Retinal pigment epithelial cell (primary cell): ENCODE measurements around the gene AP3D1.
A peak's percentile ranks its signal among the peaks of the same experiment; 100 is the strongest.

Experiments used
- DNase-seq: peaks from one replicate; pipeline ENCODE4 v3.0.0-alpha.2; 2010; ENCODE audit warnings: low read depth
- H3K4me3 ChIP-seq: 2 replicates; pipeline ENCODE4 v1.5.1; 2011; ENCODE audit warnings: mild to moderate bottlenecking, low read length, control low read depth, moderate library complexity
- TF ChIP-seq, protein P1 (sequence below): conservative IDR thresholded peaks from 2 replicates; pipeline ENCODE4 v1.5.1; 2011; ENCODE audit warnings: low read depth, low read length, control low read depth, inconsistent platforms

The AP3D1 gene

DNA sequence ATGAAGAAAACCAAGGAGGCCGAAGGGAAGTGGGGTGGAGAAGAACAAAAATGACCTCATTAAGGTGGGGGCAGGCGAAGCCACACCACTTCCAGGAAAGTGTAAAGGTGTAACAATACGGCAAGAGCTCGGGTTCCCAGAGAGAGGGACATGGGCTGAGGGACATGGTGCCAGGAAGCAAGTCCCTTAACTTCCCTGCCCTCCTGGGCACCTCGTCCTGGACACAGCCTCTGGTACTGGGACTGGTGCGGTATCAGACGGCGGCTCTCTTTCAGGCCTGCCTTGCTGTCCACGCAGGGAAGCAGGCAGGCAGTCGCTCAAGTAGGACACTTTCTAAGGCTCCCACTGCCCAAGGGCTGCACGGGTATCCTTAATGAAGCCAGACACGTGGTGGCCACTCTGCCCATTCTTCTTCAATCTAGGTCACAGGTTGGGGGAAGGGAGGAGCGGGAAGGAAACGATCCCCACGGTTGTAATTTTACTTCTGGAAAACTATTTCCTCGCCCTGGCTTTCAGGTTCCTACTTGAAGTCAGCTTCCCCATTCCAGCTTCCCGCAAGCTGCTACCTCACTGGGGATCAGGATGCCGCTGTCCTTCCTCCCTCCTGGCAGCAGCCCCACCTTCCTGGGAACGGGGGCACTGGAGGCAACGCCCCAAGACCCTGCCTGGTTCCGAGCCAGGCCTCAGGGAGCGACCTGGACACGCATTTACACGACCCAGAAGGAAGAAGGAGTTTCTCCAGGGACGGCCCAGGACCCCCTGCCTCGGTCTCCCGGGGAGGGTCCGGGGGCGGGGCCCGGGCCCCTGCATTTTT lies 1.2 kb downstream of the AP3D1 start:
- H3K4me3 ChIP-seq = peak overlapping the region; percentile 92
- TF ChIP-seq, protein P1, sequence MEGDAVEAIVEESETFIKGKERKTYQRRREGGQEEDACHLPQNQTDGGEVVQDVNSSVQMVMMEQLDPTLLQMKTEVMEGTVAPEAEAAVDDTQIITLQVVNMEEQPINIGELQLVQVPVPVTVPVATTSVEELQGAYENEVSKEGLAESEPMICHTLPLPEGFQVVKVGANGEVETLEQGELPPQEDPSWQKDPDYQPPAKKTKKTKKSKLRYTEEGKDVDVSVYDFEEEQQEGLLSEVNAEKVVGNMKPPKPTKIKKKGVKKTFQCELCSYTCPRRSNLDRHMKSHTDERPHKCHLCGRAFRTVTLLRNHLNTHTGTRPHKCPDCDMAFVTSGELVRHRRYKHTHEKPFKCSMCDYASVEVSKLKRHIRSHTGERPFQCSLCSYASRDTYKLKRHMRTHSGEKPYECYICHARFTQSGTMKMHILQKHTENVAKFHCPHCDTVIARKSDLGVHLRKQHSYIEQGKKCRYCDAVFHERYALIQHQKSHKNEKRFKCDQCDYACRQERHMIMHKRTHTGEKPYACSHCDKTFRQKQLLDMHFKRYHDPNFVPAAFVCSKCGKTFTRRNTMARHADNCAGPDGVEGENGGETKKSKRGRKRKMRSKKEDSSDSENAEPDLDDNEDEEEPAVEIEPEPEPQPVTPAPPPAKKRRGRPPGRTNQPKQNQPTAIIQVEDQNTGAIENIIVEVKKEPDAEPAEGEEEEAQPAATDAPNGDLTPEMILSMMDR = no peak
- no peak for DNase-seq

DNA sequence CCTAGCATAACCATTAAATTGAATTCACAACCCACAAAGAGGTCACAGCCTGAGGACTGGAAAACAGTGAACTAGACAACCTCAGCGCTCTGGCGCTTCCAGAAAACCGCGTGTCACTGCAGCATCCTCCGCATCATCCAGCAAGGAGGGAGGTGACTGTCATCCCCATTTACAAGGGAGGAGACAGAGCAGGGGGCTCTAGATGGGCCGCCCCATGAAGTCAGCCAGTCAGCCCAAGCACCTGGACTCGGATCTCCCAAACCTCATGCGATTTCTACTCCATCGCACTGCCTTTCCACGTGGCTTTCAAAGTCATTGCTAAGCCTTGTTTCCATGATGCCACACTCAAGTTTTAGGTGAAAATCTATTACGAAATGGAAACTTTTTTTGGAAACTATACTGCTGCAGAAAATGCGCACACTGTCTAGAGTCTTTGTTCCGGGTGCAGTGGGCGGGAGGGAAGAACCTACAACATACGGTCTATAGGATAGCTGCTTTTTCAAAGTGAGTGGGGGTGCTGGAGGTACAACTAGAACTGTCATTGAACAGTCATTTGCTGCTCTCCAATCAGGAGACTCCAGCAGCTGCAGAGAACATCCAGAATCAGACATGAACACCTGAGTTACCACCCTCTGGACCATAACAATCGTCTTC lies 2.8 kb downstream of the AP3D1 start:
- TF ChIP-seq, protein P1 = no peak
- no peak overlapping the region for H3K4me3 ChIP-seq
- no peak for DNase-seq

DNA sequence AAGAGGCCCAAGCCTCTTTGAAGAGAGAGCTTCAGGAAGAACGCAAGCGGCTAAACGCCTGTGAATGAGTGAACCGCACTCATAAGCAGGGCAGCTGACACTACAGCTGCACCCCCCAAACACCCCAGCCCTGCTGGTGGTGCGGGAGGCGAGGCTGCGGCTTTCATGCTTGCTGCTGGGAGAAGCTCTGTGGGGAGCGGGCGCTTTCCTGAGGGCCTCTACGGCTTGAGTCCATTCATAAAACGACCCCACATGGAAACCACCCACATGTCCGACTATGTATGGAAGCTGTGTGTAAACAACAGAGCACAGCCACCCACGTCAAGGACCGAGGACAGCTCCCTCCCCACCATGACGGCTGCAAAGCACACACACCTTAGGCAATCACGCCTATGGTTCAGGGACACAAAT lies 5.5 kb downstream of the AP3D1 start:
- TF ChIP-seq, protein P1 = no peak
- H3K4me3 ChIP-seq = no peak overlapping the region
- DNase-seq = no peak

DNA sequence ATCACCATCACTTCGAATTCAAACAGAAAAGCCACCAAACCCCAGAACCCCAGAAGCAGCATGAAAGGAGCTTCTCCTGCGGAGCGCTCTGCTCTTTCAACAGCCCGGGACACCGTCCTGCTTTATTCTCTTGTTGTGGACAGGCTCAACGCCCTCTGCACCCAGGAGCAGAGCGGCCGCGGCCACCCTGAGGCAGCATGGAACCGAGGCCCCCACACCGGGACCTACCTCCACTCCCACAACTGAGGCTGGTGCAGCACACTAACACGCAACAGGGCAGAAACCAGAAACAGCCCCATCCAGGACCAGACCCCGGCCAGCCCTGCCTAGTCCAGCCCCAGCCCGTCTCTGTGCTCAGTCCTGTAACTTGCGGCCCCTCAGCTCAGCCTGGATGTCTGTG lies 7.2 kb downstream of the AP3D1 start:
- TF ChIP-seq, protein P1 = no peak
- no peak overlapping the region for H3K4me3 ChIP-seq
- DNase-seq = no peak

DNA sequence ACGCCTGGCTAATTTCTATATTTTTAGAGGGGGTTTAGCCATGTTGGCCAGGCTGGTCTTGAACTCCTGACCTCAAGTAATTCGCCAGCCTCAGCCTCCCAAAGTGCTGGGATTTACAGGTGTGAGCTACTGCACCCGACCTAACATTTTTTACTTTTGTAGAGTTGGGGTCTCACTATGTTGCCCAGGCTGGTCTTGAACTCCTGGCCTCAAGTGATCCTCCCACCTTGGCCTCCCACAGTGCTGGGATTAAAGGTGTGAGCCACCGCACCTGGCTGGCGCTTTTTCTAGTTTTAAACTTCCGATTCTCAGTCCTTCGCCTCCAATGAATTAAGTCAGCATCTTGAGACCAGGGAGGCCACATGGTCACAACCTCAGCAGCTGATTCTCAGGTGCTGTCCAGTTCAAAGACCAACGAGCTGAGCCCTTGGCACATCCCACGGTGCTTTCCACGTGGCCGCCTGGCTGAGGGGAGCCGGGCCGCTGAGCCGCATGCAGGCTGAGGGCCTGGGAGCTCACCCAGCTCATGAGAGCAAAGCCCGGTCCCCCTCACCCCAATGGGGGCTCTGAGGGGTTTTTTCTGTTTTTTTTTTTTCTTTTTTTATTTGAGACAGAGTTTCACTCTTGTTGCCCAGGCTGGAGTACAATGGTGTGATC lies 9.1 kb downstream of the AP3D1 start:
- TF ChIP-seq, protein P1 = no peak
- no peak for DNase-seq
- H3K4me3 ChIP-seq = no peak overlapping the region

DNA sequence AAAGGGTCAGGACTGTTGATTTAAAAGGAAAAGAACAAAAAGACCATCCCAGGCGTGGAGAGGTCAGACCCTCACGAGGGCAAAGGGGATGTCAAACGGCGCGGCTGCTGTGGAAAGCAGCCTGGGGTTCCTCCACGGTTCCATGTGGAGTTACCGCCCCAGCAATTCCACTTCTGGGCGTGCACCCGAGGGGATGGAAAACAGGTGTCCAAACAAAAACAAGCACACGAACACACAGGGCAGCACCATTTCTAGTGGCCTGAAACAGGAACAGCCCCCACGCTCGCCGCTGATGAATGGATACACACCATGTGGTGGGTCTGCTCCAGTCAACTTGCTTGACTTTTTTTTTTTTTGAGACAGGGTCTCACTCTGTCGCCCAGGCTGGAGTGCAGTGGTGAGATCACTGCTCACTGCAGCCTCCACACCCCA lies 11.2 kb downstream of the AP3D1 start:
- no peak for DNase-seq
- H3K4me3 ChIP-seq = no peak overlapping the region
- TF ChIP-seq, protein P1 = no peak
